HG03064 (cell line): ENCODE results near the gene CHD9NB.

Experiments
- ATAC-seq: cut with Tn5 transposase; IDR thresholded peaks from one replicate; pipeline ENCODE4 v1.9.1; 2021; ENCODE audit warnings: low read depth; ENCODE audit not compliant: unreplicated experiment

CHD9NB gene

GRCh38 chr16:53052519-53053501, at the start of gene CHD9NB:
CHD9NB (minus strand) TSS chr16:53052897; CDS start chr16:53044158, 8,739 bp downstream.
- no peak for ATAC-seq

- no peak for ATAC-seq
Observed at GRCh38 chr16:53100889-53101288, 48.2 kb upstream of the CHD9NB start.

GRCh38 chr16:53100131-53100748, 47.5 kb upstream of the CHD9NB start:
- ATAC-seq = no peak

- peak; percentile 45 for ATAC-seq
Observed at GRCh38 chr16:53099318-53100130, 46.8 kb upstream of the CHD9NB start.

- peak; percentile 55 for ATAC-seq
Observed at GRCh38 chr16:53098526-53099317, 46.0 kb upstream of the CHD9NB start.

- ATAC-seq = no peak
Observed at GRCh38 chr16:53097190-53097589, 44.5 kb upstream of the CHD9NB start.

GRCh38 chr16:53094013-53094630, 41.4 kb upstream of the CHD9NB start:
- no peak for ATAC-seq

GRCh38 chr16:53093162-53093744, 40.6 kb upstream of the CHD9NB start:
- no peak for ATAC-seq

- no peak for ATAC-seq
Observed at GRCh38 chr16:53092284-53092683, 39.6 kb upstream of the CHD9NB start.

- peak; percentile 56 for ATAC-seq
Observed at GRCh38 chr16:53091466-53092211, 38.9 kb upstream of the CHD9NB start.

- ATAC-seq = no peak
Observed at GRCh38 chr16:53090591-53091411, 38.1 kb upstream of the CHD9NB start.

- no peak for ATAC-seq
Observed at GRCh38 chr16:53090286-53090590, 37.5 kb upstream of the CHD9NB start.

GRCh38 chr16:53089434-53090285, 37.0 kb upstream of the CHD9NB start:
- no peak for ATAC-seq

GRCh38 chr16:53087101-53087500, 34.4 kb upstream of the CHD9NB start:
- ATAC-seq = no peak

- no peak for ATAC-seq
Observed at GRCh38 chr16:53085931-53086421, 33.3 kb upstream of the CHD9NB start.

GRCh38 chr16:53085369-53085843, 32.7 kb upstream of the CHD9NB start:
- ATAC-seq = no peak
